ENCODE measurements around the gene MTA3.
"Not testable (repeated sequence)": the region's sequence is repeated elsewhere in the genome, so short reads cannot be mapped to it uniquely, and the experiment has no call there.

MTA3 gene

DNA sequence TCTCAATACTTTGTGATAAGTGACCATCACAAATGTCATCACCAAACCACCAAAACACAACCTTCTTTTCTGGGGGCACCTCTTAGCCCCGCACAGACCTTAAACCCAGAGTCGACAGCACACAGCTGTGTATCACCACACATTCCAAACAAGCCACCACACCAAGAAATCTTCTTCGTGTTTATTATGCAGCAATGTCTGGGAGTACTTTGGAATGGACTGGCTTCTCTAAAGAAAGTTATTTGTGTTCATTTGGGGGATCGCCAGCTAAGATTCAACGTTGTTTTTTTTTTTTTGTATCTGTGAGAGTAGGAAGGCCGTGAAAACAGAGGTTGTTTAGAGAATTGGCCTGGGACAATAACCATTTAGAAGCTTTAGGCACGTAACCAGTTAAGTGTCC lies 1.1 kb upstream of the MTA3 start:
- DNase-seq (ENCODE audit: low read depth): no peak

DNA sequence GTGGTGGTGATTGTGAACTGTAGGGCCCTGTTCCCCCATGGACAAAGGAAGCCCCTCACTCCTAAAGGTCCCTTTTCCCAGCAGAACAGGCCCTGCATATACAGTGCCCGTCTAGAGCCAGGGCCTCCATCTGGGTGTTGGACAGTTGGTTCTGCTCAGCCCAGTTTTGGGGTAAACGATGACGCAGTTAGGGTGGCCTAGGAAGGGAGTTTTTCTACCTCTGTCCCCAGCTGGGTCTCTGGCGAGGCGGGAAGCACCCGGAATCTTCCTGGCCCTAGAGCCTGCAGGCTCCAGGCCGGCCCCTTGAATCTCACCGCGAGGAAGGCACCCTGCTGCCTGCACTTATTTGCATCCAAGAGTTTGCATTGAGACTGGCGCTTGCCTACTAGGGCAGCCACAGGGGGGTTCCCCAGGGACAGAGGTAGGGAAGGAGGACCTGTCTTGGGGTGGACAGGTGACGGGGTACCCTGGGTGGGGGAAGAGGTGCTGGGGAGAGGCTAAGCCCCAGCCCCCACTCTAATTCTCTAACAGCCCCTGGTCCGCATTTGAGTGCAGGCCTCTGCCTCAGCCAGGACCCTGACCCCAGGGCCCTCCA lies 529 bp upstream of the MTA3 start:
- DNase-seq (ENCODE audit: low read depth): no peak

DNA sequence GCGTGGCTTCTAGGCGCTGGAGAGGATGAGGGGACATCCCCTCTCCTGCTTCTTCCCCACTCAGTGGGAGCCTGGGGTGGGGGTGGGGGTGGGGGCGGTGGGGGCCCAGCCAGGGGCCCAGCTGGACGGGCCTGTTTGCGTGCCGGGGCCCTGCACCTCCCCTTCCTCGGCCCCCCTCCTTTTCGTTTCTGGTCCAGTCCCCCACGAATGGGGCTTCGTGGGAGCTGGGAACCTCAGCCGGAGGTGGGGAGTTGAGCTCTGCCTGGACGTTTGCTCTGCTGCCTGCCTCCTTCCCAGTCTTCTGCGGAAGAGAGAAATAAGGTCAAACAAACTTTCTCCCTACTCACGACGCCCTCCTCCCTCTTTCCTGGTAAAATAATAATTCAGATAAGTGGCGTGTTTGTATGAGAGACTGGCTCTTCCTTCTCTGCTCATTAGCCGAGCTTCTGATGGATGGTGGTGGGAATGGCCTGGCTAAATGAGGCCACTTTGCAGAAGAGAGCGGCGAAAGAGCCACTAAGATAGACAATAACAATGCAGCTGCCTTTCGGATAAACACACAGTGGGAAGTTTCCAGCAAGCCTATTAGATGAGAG lies 782 bp downstream of the MTA3 start:
- no peak for DNase-seq (ENCODE audit: low read depth)

DNA sequence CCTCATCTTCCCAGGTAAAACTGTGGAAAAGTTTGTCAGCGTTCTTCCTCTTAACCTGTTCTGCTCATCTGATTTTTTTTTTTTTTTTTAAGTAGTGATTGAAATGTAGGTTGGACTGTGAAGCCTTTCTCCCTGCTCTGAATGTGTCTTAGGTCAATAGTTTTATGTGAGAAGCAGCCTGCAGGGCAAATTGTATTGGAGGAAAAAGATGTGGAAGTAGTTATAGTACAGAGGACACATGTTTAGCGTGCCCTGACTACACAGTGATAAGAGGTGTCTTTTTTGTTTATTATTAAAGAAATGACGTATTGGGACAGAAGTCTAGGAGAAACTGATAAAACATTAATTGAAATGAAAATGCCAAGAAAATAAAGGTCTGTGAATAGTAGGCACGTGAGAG lies 1.5 kb downstream of the MTA3 start:
- DNase-seq (ENCODE audit: low read depth): no peak

DNA sequence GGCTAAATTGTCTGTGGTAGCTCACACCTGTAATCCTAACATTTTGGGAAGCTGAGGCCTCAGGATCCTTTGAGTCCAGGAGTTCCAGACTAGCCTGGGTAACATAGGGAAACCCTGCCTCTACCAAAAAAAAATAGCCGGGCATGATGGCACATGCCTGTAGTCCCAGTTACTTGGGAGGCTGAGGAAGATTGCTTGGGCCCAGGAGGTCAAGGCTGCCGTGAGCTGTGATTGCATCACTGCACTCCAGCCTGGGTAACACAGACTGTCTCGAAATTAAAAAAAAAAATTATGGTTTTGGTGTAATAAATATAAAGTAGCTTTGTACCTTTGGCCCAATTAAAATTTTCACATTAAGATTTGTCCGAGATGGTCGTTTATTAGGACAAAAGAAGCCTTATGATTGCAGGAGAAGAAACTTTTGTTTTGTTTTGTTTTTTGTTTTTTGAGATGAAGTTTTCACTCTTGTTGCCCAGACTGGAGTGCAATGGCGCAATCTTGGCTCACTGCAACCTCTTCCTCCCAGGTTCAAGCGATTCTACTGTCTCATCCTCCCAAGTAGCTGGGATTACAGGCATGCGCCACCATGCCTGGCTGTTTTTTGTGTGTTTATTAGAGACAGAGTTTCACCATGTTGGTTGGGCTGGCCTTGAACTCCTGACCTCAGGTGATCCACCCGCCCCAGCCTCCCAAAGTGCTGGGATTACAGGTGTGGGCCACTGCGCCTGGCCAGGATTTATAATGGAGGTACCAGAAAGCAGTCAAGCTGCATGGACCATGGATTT lies 4.1 kb downstream of the MTA3 start:
- DNase-seq (ENCODE audit: low read depth): no peak

DNA sequence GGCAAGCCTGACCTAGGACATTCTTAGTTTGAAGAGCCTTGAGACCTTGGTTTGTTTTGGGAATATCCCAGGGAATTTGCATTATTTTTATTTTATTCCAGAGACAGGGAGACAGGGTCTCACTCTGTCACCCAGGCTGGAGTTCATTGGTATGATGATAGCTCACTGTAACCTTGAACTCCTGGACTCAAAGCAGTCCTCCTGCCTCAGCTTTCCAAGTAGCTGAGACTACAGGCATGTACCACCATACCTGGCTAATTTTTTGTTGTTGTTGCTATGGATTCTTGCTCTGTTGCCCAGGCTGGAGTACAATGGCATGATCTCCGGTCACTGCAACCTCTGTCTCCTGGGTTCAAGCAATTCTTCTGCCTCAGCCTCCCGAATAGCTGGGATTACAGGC lies 4.8 kb downstream of the MTA3 start:
- DNase-seq (ENCODE audit: low read depth): no peak

DNA sequence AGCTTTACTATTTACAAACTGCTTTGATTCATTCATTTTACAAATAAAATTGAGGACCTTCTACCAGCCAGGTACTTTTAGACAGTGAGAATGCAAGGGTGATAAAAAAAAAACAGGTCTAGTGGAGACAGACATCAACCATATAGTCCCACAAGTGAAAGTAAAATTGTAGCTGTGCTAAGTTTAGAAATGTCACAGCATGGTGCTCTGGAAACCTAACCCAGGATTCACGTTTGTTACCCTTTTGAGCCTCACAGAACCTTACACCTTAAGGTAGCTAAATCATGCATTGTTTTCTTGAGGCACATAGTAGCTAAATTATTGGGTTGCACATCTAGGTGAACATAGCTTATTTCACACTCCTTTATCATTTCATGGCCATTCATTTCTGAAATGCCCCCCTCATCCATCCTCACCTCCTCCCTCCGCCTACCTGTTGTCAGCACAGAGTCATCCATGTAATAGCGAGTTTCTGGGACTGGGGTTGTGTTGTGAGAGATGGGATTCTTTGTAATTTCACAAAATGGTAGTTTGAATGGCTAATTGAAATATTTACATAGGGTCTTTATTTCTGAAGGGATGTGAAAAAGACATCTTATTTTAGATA lies 7.1 kb downstream of the MTA3 start:
- DNase-seq (ENCODE audit: low read depth): no peak

DNA sequence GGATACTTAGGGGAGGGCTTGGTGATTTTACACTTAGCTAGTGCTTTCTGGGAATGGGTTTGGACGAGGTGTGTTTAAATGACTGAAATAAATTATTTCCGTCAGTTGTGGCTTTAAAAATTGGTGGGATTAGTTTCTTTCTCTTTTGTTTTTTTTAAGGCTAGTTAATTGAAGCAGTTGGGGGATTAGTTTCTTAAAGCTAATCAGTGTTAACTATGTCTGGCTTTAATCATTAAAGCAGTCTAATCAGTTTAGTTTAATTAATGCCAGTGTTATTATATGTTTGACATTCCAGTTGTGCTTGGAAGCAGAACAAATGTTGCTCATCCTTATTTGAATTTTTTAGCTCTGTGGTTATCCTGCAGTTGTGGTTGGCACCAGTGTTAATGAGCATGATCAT lies 10.2 kb downstream of the MTA3 start:
- no peak for DNase-seq (ENCODE audit: low read depth)

DNA sequence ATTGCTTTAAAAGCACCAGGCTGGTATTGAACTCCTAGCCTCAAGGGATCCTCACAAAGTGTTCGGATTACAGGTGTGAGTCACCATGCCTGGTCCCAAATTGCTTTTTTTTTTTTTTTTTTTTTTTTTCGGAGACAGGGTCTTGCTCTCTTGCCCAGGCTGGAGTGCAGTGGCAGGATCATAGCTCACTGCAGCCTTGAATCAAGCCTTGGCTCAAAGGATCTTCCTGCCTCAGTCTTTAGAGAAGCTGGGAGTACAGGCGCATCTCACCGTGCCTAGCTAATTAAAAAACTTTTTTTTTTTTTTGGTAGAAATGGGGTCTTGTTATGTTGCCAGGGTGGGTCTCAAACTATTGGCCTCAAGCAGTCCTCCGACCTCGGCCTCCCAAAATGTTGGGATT lies 12.8 kb downstream of the MTA3 start:
- no peak for DNase-seq (ENCODE audit: low read depth)

DNA sequence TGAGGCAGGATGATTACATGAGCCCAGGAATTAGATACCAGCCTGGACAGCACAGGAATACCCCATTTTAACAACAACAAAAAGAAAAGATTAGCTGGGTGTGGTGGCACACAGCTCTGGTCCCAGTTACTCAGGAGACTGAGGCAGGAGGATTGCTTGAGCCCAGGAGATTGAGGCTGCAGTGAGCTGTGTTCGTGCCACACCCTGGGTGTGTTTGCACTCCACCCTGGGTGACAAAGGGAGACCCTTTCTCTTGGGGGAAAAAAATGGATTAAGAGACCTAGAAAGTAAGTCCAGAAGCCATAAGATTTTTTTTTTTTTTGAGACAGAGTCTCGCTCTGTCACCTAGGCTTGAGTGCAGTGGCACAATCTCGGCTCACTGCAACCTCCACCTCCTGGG lies 16.2 kb downstream of the MTA3 start:
- not testable (repeated sequence) for DNase-seq (ENCODE audit: low read depth)

DNA sequence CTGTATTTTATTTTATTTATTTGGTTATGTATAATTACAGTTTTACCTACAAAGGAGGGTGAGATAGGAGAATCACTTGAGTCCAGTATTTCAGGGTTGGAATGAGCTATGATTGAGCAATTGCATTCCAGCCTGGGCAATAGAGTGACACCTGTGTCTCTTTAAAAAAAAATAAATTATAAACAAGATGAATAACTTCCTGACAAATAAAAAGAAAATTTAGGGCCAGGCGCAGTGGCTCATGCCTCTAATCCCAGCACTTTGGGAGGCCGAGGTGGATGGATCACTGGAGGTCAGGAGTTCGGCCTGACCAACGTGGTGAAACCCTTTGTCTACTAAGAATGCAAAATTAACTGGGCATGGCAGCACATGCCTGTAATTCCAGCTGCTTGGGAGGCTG lies 17.3 kb downstream of the MTA3 start:
- DNase-seq (ENCODE audit: low read depth): no peak

DNA sequence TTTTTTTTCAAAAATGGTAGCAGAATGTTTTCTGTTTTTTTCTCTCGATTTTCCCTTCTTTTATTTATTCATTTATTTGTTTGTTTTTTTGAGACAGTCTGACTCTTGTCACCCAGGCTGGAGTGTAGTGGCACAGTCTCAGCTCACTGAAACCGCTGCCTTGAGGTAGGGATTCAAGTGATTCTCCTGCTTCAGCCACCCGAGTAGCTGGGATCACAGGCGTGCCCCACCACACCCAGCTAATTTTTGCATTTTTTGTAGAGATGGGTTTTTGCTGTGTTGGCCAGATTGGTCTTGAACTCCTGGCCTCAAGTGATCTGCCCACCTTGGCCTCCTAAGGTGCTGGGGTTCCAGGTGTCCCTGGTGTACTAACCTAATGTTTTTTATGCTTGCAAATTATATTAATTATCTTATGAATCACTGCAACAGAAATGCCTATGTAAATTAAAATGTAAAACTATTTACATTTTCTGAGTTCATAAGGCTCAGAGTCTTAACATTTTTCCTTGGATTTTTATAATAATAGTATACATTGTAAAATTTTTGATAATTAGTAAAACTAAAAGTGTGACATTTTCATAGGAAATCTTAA lies 19.2 kb downstream of the MTA3 start:
- no peak for DNase-seq (ENCODE audit: low read depth)

DNA sequence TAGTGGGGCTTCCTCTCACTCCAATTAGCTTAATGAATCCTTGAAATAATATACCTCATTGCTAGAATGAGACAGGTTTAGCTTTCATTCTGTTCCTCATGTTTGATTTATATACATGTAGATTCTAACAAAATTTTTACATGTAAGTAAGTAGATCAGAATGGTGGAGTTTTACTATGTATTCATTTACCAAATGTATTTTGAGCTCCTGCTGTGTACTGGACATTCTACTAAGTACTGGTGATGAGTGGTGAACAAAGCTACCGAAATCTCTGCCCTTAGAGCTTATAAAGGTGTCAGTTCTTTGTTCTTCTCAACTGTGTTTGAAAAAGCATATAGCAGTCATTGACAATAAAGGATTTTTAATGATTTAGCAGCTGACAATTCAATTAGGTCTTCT lies 19.7 kb downstream of the MTA3 start:
- no peak for DNase-seq (ENCODE audit: low read depth)

DNA sequence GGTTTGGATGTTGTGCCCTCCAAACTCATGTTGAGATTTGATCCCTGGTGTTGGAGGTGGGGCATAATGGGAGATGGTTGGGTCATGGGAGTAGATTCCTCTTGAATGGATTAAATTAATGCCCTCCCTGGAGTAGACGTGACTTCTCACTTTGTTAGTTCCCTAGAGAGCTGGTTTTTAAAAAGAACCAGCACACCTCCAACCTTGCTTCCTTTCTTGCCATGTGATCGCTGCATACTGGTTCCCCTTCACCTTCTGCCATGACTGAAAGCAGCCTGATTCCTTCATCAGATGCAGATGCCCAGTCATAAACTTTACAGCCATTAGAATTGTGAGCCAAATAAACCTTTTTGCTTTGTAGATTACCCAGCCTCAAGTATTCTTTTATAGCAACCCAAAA lies 21.7 kb downstream of the MTA3 start:
- no peak for DNase-seq (ENCODE audit: low read depth)

DNA sequence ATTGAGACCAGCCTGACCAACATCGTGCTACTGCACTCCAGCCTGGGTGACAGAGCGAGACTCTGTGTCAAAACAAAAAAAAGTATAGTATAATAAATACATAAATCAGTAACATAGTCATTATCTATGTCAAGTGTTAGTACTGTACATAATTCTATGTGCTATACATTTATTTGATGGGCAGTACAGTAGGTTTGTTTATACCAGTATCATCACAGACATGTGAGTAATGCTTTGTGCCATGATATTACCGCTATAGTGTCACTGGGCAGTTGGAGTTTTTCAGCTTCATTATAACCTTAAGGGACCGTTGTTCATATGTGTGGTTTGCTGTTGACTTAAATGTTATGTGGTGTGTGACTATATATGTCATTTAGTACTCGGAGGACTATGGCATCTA lies 24.9 kb downstream of the MTA3 start:
- DNase-seq (ENCODE audit: low read depth): no peak

DNA sequence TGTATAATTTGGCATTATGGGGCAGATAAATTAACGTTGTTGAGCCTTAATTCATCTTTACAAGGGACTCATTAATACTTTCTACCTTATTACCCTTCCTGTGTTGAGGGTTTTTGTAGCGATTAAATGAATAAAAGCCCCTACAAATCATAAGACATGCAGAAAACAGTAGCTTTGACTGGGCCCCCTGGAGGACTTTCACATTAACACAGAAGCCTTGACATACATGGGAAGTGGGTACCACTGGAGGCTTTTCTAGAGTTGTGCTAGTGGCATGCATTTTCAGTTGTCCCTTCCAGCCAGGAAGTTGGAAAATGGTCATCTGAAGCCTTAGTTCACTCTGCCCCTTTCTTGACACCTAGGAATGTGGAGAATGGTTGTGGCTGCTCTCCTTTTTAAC lies 30.2 kb downstream of the MTA3 start:
- DNase-seq (ENCODE audit: low read depth): no peak

DNA sequence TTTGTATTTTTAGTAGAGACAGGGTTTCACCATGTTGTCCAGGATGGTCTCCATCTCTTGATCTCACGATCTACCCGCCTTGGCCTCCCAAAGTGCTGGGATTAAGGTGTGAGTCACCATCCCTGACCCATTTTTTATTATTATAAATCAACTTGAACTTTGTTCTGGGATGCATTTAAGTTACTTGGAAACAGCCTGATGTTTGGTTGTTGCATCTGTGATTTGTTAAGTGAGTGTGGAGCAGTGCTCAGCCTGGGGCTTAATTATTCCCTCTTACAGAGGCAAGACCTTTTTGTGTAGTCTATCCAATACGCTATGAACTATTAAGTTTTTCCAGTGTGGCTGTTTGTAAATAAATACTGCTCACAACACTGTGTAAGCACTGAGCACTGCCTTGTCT lies 32.6 kb downstream of the MTA3 start:
- DNase-seq (ENCODE audit: low read depth): no peak

DNA sequence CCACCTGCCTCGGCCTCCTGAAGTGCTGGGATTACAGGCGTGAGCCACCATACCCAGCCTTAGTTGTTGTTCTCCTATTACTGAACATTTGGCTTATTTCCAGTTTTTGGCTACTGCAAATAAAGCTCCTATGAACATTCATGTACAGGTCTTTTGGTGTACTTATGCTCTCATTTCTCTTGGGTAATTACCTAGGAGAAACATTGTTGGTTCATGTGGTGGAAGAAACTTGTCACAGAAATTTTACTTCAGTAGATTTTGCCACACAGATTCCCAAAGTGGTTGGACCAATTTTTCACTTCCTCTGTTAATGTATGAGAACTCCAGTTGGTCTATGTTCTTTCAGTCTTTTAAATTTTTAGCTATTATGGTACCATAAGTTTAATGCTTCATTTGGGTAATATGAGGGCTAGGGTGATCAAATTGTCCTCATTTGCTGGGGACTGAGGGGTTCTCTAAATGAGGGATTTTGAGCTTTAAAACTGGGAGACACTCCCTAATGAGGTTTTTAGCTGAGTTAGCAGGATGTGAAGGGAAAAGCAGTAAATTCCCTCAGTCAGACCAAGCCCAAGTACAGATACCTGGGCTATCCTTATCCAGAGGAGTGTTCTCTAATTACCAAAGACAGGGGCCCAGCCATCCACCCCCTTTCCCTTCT lies 33.9 kb downstream of the MTA3 start:
- no peak for DNase-seq (ENCODE audit: low read depth)

DNA sequence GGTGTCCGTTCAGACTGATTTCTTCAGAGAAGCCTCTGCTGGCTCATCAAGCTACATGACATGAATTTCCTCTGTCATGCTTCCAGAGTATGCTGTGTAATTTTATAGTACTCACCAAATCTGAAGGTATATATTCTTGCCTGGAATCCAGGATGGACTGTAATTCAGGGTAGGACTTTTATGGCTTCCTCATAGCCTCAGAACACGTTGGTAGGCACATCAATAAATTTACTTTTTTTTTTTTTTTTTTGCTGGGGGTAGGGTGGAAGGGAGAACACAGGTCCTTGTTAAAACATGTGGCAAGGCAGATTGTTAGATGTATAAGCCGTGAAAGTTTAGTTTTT lies 34.4 kb downstream of the MTA3 start:
- no peak for DNase-seq (ENCODE audit: low read depth)

DNA sequence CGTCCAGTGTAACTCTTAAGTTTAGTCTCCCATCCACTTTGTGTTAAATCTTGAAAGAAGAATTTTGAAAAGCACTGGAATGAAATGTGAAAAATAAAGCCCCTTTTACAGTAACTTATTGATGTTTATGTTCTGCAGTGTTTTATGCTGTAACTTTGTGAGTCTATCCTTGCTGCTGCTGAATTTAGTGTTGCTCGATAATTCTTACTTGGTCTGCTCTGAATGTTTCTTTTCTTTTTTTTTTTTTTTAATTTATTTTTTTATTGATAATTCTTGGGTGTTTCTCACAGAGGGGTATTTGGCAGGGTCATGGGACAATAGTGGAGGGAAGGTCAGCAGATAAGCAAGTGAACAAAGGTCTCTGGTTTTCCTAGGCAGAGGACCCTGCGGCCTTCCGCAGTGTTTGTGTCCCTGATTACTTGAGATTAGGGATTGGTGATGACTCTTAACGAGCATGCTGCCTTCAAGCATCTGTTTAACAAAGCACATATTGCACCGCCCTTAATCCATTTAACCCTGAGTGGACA lies 36.0 kb downstream of the MTA3 start:
- not testable (repeated sequence) for DNase-seq (ENCODE audit: low read depth)

DNA sequence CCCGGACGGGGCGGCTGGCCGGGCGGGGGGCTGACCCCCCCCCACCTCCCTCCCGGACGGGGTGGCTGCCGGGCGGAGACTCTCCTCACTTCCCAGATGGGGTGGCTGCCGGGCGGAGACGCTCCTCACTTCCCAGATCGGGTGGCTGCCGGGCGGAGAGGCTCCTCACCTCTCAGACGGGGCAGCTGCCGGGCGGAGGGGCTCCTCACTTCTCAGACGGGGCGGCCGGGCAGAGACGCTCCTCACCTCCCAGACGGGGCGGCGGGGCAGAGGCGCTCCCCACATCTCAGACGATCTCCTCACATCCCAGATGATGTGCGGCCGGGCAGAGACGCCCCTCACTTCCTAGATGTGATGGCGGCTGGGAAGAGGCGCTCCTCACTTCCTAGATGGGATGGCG lies 37.7 kb downstream of the MTA3 start:
- not testable (repeated sequence) for DNase-seq (ENCODE audit: low read depth)

DNA sequence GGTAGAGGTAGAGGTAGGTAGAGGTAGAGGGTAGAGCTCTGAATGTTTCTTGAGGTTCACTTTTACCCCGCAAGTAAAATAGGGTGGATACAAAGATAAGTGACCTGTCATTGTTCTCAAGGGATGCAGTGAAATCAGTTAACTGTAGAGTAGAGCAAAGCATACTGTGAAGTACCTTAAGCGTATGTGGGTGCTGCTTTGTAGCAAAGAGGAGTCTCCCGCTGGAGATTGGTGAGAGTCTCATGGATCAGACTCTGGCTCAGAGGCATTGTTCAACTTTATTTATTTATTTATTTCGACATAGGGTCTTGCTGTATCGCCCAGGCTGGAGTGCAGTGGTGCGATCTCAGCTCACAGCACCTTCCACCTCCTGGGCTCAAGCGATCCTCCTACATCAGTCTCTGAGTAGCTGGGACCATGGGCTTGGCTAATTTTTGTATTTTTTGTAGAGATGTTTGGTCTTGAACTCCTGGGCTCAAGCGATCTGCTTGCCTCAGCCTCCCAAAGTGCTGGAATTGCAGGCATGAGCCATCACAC lies 38.7 kb downstream of the MTA3 start:
- no peak for DNase-seq (ENCODE audit: low read depth)

Measured in activated T-helper 9 cell treated with anti-CD3 and anti-CD28 coated beads, Interleukin-2, amount 50 U/mL, for 16 hours (primary cell).